ENCODE results near the gene KCND3.

GRCh38 chr1:111852261-111852721, 137.2 kb downstream of the KCND3 start:
- no peak for TF ChIP-seq CTCF (IDR thresholded peaks at IDR 0.05; ENCODE audit: low read depth, low read length)
- no peak for TF ChIP-seq POLR2A (IDR thresholded peaks at IDR 0.05; ENCODE audit: extremely low read depth, insufficient read length)

Data from NB4 (cell line).